A549 treated with dexamethasone at 1 μM for 4 hours (cell line): Measurements from ENCODE around the gene CTR9. TPM values are rescaled to one million over a fixed set of nuclear protein-coding genes. Genes with fewer than 3 reads are reported as not detected.

ENCODE experiments used
- total RNA-seq: library from RNA; stranded (reverse); fragments of 200-300 nt; extraction: Qiagen RNA extraction; gene quantifications from 5 replicates; pipeline ENCODE4 v1.2.3, GENCODE V29; 2022

Gene CTR9
- 23.8 to 29.9 TPM (median 27.7 TPM) in 5 replicates for total RNA-seq

GRCh38 chr11:10750838-10751580 is at the start of gene CTR9:
Gene CTR9 (plus strand): TSS chr11:10751246. CDS start chr11:10751413, 167 bp downstream.

DNA sequence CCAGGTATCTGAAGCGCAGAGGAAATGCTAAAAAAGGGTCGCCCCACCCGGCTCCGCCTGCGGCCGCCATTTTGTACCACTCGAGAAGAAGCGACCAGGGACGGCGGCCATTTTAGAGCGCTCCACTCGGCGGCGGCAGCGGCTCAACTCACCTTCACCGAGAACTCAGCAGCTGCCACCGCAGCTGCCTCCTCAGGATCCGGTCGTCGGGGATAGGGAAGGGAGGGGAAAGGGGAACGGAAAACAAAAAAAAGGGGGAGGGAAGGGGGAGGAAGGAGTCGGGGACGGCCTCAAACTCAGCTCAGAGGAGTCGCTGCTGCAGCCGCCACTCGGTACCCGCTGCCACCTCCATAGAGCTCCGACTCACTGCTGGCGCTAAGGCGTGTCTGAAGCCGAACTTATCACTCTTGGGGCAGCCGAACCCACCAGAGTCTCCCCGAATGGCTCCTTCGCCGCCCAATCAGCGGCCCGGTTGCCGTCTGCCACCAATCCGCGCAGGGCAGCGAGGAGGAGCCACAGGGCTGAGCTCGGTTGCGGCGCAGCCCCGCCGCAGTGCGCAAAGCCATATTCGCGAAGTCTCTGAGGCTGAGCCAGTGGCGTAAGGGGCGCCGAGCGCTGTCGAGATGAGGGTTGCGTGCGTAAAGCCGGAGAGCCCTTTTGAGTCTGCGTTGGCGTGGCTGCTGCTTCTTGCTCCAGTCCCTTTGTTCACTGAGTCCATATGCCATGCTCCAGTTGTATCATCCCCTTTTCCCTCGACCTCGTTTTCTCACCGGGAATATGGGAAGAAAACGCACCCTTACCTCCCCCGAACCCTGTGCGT is 57.7 kb downstream of the CTR9 start, which contains the start of gene EIF4G2:
Gene EIF4G2, minus strand, starts transcription at position 374 of the 820 bp plus-strand sequence.

Other genes with a start within 250 kb of the CTR9 start
- gene RNF141, start 210.1 kb upstream of the CTR9 start, total RNA-seq, result 20.9 to 34.2 TPM (median 31.2 TPM) in 5 replicates
- 0.36 to 1.2 TPM (median 0.64 TPM) in 5 replicates for gene LYVE1, start 182.6 kb upstream of the CTR9 start, total RNA-seq
- gene IRAG1, start 57.5 kb upstream of the CTR9 start, total RNA-seq, result 0.03 to 0.08 TPM (median 0.05 TPM) in 5 replicates
- 607 to 728 TPM (median 660 TPM) in 5 replicates for gene EIF4G2, start 57.7 kb downstream of the CTR9 start, total RNA-seq
- 14.8 to 22.6 TPM (median 20.7 TPM) in 5 replicates for gene ZBED5, start 106.8 kb downstream of the CTR9 start, total RNA-seq